Activated CD4-positive, CD25-positive, alpha-beta regulatory T cell treated with anti-CD3 and anti-CD28 coated beads, Interleukin-2, amount 50 U/mL, for 24 hours (primary cell): ENCODE results near the gene STAP2.
"Not testable (repeated sequence)": the region's sequence is repeated elsewhere in the genome, so short reads cannot be mapped to it uniquely, and the experiment has no call there.

ENCODE experiments used
- ATAC-seq, 2 donors: fragments of 150-1000 bp; cut with Tn5 transposase; one replicate each; pipeline ENCODE4 v1.10.0; 2021; ENCODE audit warnings: mild to moderate bottlenecking in 1 of 2, moderate library complexity in 1 of 2

Gene STAP2

DNA sequence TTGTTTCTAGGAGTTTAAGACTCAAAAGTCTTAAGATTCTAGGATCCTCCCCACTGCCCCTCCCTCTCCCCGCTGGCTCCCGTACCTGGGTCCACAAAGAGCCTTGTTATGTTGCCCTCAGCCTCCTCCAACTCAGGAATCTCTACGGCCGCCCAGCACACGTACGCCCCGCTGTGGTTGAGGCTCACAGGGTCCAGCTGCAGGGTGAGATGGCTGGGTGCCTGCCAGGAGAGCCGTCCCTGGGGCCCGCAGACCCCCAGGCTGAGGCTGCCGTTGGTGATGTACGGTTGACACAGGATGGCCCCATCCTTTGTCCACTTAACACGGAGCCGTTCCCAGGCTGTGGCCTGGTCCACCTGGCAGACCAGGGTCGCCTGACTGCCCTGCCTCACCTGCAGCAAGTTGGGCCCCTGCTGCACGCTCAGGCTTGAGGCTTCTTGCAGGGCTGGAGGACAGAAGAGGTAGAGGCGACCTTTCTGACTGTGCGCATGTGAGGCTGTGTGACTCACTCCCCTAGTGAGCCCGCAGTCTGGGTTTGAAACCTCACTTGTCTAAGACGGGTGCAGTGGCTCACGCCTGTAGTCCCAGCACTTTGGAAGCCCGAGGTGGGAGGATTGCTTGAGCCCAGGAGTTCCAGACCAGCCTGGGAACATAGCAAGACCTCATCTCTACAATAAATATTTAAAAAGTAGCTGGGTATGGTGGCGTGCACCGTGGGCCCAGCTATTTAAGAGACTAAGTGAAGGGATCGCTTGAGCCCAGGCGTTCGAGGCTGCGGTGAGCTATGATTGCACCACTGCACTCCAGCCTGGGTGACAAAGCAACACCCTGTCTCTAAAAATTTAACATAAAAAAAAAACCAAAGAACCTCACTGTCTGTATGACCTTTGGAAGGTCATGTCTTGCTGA is 40.5 kb downstream of the STAP2 start:
- peak; percentile 84 for ATAC-seq

DNA sequence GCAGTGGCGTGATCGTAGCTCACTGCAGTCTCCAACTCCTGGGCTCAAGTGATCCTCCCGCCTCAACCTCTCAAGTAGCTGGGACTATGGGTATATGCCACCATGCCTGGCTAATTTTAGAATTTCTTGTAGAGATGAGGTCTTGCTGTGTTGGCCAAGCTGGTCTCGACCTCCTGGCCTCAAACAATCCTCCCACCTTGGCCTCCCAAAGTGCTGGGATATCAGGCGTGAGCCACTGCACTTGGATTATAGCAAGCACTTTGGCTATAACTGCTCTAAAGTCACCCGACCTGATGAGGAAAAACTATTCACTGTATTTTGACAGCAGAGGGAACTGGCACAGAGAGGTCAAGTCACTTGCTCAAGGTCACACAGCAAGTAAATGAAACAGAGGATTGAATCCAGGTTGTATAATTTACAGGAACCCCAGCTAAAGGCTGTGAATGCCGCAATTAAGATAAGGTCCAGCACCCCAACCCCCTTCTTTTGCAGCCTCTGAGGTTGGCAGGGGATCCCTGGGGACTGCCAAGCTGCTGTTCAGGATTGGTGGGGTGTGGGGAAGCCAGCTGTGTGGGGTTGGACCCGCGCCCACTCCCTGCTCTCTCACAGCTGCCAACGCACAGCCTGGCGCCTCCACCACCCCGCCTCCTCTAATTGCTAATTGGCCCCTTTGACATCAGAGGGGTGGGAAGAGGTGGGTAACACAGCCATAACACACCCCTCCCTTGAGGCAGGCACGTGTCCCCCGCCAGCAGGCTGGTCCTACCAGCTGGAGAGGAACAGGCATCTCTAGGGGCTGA is 42.5 kb downstream of the STAP2 start:
- no peak for ATAC-seq

DNA sequence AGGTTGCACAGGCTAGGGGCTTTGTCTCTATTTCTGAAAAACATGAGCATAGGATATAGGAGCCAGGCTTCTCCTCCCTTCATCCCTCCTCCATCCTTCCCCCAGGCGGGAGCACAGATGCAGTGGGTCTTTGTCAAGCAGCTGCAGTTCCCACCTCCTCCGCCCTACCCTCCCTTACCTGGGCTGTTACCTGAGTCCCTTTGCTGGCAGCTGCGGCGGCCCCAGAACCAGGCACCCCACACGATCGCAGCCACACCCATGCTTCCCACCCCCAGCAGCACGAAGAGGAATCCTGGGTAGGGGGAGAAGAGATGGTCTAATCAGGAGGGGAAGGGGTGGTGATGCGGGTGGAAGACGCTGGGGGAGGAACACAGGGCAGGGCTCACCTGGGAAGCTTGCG is 44.2 kb downstream of the STAP2 start:
- ATAC-seq, result no peak

DNA sequence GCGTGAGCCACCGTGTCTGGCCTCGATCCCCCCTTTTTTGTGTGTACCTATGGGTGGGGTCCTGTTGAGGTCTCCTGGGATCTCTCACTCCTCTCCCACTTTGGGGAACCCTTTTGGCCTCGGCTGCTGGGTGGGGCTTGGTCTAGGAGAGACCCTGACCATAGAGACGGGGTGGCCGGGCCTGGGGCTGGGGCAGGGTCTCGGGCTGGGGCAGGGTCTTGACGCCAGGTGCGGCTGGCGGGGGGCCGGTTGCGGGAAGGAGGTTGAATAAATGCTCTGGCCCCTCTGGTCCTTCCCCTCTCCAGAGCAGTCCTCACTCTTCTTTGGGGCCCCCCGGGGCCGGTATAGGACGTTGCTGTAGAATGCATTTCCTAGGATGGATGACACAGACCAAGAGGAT is 46.1 kb downstream of the STAP2 start:
- ATAC-seq, result no peak

DNA sequence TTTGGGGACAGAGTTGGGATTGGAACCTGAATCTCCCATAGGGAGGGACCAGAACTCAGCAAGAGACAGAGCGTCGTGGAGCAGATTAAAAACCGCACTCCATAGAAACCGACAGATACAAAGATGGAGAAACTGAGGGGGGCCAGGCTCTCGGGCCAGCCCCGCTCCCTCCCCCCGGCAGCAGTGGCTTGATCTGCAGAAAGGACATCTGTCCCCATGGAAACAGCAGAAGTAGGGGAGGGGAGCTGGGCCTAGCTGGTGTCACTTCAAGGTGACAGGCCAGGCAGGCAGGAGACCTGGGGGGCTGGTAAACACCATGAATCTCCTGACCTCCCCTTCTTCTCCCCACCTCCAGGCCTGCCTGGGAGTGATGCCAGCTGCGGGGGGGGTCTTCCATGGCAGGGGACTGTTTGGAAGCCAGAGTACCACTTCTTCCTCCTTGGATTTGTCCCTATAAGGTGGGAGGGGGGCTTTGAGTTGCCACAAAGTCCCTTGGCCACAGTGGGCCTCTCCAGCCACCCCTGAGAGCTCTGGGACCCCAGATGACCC is 47.4 kb downstream of the STAP2 start:
- ATAC-seq, result no peak

DNA sequence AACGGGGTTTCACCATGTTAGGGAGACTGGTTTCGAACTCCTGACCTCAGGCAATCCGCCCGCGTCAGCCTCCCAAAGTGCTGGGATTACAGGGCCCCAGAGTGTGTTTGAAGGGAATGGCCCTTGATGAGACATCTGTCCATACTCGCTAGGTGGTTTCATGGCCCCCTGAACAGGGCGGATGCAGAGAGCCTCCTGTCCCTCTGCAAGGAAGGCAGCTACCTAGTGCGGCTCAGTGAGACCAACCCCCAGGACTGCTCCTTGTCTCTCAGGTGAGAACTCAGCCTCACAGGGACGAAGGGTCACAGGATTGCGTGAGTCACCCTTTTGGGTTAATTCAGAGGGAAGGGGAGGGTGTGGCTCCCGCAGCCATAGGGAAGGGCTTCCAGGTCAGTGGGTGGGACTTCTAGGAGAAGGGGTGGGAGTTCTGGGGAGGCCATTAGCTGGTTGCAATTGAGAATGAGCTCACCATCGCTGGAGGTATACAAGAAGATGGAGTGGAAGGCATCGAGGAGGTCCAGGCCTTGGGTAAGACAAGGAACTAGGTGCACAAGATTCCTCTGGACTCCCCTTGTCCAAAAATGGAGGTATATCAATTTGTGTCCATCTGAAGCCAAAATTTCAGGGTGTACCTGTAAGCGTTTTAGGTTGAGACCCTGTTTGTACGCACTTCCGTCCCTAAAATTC is 50.4 kb downstream of the STAP2 start:
- ATAC-seq, result no peak

DNA sequence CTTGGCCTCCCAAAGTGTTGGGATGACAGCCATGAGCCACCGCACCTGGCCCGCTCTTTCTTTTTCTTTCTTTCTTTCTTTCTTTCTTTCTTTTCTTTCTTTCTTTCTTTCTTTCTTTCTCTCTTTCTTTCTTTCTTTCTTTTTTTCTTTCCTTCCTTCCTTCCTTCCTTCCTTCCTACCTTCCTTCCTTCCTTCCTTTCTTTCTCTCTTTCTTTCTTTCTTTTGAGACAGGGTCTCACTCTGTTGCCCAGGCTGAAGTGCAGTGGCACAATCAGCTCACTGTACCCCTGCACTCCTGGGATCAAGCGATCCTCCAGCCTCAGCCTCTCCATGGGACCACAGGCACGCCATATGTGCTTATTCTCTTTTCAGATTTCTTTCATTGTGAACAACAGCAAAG is 52.5 kb downstream of the STAP2 start:
- not testable (repeated sequence) for ATAC-seq

DNA sequence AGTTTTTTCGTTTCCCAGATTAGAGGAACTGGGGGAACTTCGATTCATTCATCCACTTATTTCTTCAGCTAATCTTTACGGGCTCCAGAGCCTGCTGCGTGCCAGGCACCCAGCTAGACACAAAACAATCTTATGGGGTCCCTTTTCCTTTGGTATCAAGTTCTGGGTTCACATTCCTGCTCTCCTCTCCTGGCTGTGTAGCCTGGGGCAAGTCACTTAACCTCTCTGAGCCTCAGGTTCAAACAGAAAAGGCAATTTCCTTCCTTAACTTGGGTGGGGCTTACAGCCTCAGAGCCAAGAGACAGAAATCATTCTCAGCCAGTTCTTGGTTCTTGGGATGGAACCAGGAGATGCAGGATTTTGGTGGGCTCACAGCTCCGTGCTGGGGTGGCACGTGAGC is 53.7 kb downstream of the STAP2 start:
- no peak for ATAC-seq

DNA sequence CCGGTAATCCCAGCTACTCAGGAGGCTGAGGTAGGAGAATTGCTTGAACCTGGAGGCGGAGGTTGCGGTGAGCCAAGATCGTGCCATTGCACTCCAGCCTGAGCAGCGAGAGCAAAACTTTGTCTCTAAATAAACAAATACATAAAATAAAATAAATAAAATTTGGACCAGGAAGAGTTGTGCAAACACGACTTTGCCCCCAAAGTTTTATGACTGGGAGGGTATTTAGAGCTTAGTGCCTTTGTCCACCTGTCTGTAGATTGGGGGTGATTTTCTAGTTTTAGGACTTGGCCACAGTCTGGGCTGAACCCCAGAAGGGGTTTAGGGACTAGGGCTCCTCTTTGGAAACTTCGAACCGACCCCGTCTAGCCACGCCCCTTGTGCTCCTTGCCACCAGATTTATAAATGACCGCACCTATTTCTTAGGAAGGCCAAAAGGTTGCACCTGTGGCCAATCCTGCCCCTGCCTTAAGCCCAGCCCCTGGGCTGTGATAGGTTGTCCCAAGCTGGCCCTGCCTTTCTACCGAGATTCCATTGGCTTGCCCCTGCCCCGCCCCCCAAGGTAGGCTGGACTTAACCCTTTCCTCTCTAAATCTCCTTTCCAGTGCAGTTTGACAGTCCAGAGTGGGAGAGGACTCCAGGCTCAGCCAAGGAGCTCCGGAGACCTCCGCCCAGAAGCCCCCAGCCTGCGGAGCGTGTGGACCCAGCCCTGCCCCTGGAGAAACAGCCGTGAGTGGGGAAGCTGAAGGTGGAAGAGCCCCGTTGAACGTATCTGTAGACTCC is 54.3 kb downstream of the STAP2 start:
- no peak for ATAC-seq

DNA sequence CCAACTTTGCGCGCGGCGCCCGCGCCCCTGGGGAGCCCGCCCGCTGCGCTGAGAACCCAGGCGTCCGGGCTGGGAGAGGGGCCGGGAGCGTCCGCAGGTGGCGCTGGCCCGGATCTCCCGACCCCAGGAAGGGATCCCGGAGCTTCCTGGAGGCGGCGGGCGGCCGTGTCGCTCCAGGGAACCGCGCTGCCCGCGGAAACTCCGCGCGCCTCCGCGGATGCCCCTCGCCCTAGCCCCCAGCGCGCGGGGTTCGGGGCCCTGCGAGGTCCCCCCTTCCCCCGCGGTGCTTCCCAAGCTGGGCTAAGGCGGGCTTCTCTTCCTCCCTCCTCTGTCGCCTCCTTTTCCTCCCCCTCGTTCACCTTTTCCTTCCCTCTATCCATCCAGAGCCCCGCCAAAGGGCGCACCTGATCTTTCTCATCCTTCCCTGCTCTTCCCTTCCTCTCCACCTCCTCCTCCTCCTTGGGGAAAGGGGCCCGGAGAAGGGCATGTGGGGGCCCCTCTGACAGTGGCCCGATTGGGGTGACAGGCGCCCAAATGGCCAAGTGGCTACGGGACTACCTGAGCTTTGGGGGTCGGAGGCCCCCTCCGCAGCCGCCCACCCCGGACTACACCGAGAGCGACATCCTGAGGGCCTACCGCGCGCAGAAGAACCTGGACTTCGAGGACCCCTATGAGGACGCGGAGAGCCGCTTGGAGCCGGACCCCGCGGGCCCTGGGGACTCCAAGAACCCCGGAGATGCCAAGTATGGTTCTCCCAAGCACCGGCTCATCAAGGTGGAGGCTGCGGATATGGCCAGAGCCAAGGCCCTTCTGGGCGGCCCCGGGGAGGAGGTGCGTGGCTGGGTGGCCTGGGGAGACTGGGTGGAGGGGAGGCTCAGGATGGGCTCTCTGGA is 58.9 kb downstream of the STAP2 start:
- ATAC-seq, result no peak

DNA sequence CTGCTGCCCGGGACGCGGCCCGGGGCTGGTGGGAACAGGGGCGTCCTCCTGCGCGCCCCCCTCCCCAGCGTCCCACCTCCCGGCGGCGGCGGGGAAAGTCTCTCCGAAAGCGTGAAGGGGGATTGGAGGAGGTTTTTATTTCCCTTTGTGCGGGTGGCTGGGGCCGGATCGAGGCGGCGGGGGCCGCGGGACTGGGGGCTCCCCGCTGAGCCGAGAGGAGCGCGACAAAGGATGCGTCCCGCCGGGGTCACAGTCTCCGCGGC is 59.4 kb downstream of the STAP2 start:
- ATAC-seq, result no peak

DNA sequence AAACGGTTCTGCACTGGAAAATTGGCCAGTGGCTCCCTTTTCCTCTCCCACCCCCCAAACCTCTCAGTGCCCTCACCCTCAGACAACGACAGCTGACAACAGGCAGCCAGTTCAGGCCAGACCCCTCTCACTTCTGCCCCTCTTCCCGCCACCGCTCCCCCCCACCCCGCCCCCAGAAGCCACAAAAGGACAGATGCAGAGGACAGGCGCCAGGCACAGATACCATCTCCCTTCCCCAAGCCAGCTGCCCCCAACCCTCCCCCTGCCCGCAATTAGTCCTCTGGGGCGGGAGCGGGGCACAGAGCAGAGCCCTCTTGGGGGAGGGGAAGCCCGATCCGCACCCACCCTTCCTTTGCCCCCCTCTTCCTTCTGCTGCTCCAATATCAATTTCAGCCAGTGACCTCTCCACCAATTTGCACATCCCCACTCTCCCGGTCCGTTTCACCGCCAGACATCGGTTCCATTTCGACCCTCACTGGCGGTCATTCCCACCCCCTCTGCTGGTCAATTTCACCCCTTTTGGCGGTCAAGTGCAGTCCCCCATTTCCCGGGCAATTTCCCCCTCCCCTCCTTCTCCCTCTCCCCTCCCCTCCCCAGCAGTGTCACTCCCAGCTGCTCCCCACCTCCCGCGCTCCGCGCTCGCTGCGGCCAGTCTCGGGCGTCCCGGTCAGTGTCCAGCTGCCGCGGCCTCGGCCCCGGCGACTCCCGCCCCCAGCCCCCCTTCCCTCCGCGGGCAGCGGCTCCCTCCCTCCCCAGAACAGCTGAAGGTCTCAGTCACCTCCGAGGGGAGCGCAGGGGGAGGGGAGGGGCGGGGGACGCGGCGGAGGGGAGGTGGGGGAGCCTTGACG is 60.0 kb downstream of the STAP2 start, which contains the start of gene SHD:
TSS of gene SHD (plus strand) at position 848 of the 848 bp plus-strand sequence. CDS start 798 bp downstream, outside the sequence.
- ATAC-seq, result no peak

DNA sequence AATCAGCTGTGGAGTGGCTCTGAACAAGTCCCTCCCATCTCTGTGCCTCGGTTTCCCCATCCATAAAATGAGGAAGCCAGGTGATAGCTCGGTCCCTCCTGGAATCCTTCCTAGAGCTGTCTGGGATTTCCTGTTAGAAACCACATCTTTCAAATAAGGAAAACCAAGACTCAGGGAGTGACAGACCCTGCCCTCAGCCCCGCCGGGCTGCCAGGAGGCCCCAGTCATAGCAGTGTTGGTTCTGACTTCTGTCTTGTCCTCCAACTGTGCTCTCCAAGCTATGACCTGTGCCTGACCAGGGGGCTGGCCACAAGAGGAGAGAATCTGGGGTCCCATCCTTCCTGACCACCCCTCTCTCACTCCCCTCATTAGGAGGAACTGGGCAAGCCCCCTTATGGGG is 60.6 kb downstream of the STAP2 start:
- ATAC-seq, result no peak

DNA sequence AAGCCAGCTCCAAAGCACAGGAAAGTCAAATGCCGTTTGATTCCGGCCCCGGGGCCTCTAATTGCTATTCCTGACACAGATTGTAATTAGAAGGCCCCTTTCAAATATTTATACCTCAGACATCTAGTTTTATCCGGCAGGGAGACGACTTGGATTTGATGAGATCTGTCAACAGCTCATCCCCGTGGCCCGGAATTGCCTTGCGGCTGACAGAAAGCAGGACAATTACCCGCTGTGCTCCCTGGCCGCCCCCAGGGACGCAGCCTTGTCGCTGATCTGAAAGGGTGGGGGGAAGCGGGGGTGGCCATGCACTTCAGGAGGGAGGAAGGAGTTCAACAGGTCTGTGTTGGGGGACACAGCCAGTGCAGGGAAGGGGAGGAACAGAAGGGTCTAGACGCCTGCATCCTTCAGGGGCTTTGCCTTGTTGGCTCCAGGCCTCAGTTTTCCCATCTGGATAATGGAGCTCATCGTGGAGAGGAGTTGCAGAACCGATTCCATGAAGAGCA is 61.4 kb downstream of the STAP2 start:
- no peak for ATAC-seq

DNA sequence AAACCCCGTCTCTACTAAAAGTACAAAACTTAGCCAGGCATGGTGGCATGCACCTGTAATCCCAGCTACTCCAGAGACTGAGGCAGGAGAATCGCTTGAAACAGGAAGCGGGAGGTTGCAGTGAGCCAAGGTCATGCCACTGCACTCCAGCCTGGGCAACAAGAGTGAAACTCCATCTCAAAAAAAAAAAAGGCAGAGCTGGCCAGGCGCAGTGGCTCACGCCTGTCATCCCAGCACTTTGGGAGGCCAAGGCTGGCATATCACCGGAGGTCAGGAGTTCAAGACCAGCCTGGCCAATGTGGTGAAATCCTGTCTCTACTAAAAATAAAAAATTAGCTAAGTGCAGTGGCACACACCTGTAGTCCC is 64.3 kb downstream of the STAP2 start:
- not testable (repeated sequence) for ATAC-seq
